Smooth muscle cell (in vitro differentiated cells): ENCODE data around the gene C3orf20. TPM values are rescaled to one million over a fixed set of nuclear protein-coding genes. Genes with fewer than 3 reads are reported as not detected.

Experiments
- DNase-seq: peaks from one replicate; lab custom pipeline; 2025; ENCODE audit not compliant: unreplicated experiment; lab: John Stamatoyannopoulos, UW
- H2AFZ ChIP-seq: fragments of 200-600 bp; sonication (generic); 2 replicates; pipeline ENCODE4 v1.6.0; 2016; ENCODE audit warnings: antibody characterized with exemption, low read depth, mild to moderate bottlenecking
- H3F3A ChIP-seq: fragments of 200-600 bp; sonication (generic); 2 replicates; pipeline ENCODE4 v1.6.0; 2017; ENCODE audit warnings: antibody characterized with exemption, low read depth
- H3K27ac ChIP-seq: fragments of 200-600 bp; sonication (generic); 2 replicates; pipeline ENCODE4 v1.5.1; 2016; ENCODE audit warnings: low read depth, mild to moderate bottlenecking
- H3K27me3 ChIP-seq: fragments of 200-600 bp; sonication (generic); 2 replicates; pipeline ENCODE4 v1.6.1; 2016; ENCODE audit warnings: low read depth, mild to moderate bottlenecking
- H3K36me3 ChIP-seq: fragments of 200-600 bp; sonication (generic); 2 replicates; pipeline ENCODE4 v1.5.1; 2016; ENCODE audit warnings: low read depth
- H3K4me1 ChIP-seq: fragments of 200-600 bp; sonication (generic); 2 replicates; pipeline ENCODE4 v1.5.1; 2016; ENCODE audit warnings: low read depth
- H3K4me2 ChIP-seq: fragments of 200-600 bp; sonication (generic); 2 replicates; pipeline ENCODE4 v1.6.0; 2016; ENCODE audit warnings: mild to moderate bottlenecking
- H3K4me3 ChIP-seq: fragments of 200-600 bp; sonication (generic); 2 replicates; pipeline ENCODE4 v1.5.1; 2016; ENCODE audit warnings: mild to moderate bottlenecking
- H3K79me2 ChIP-seq: fragments of 200-600 bp; sonication (generic); 2 replicates; pipeline ENCODE4 v1.6.0; 2016; ENCODE audit warnings: low read depth, mild to moderate bottlenecking
- H3K9ac ChIP-seq: fragments of 200-600 bp; sonication (generic); 2 replicates; pipeline ENCODE4 v1.6.0; 2016; ENCODE audit warnings: low read depth
- H3K9me3 ChIP-seq: fragments of 200-600 bp; sonication (generic); replicated peaks from 2 replicates; pipeline ENCODE4 v1.5.1; 2016; ENCODE audit warnings: low read depth
- H4K20me1 ChIP-seq: fragments of 200-600 bp; sonication (generic); 2 replicates; pipeline ENCODE4 v1.6.0; 2016; ENCODE audit warnings: low read depth
- WGBS: methylation state at CpG from one replicate; pipeline ENCODE4 v1.1.7; 2016; ENCODE audit warnings: low lambda C conversion rate; 5-methylcytosine and 5-hydroxymethylcytosine counted together
- polyA plus RNA-seq: library from polyadenylated mRNA; unstranded; fragments of >200 nt; fragmentation: Nextera tagmentation; extraction: Ambion mirVana; gene quantifications from 2 replicates; pipeline ENCODE4 v1.2.1, GENCODE V29; 2016
- total RNA-seq: library from RNA; depleted of rRNA; stranded (reverse); fragments of >200 nt; gene quantifications from 2 replicates; pipeline ENCODE4 v1.2.3, GENCODE V29; 2014
- TF ChIP-seq, protein P1 (sequence below): fragments of 200-600 bp; sonication (generic); IDR thresholded peaks from 2 replicates; pipeline ENCODE4 v1.5.1; 2017; ENCODE audit warnings: borderline replicate concordance, mild to moderate bottlenecking, antibody characterized with exemption; ENCODE audit not compliant: insufficient read depth, poor library complexity, severe bottlenecking

The C3orf20 gene
- total and polyA plus RNA-seq, 2 experiments from 2014 or later: not detected

DNA sequence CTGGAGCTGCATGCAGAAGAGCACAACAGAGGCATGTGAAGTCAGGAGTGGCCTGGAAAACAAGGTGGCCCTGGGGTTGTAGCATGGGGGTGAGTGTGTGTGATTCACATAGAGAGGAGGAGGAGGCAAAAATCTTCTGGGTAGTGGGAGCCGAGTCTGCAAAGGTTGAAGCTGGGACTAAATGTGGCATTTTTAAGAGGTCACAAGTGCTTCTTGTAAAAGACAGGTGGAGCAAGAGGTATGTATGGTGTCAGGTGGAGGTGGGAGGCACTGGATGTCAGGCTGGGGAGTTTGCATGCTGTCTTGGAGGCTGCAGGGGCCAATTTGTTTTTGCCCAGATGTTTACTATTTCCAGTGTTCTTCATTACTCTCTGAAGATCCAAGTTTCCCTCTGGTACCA lies 42.4 kb downstream of the C3orf20 start:
- H3K9ac ChIP-seq: no peak overlapping the region
- peaks cover 7% of the 10 kb centered on the region for H3K27me3 ChIP-seq
- no peak overlapping the region for H3K27ac ChIP-seq
- TF ChIP-seq, protein P1, sequence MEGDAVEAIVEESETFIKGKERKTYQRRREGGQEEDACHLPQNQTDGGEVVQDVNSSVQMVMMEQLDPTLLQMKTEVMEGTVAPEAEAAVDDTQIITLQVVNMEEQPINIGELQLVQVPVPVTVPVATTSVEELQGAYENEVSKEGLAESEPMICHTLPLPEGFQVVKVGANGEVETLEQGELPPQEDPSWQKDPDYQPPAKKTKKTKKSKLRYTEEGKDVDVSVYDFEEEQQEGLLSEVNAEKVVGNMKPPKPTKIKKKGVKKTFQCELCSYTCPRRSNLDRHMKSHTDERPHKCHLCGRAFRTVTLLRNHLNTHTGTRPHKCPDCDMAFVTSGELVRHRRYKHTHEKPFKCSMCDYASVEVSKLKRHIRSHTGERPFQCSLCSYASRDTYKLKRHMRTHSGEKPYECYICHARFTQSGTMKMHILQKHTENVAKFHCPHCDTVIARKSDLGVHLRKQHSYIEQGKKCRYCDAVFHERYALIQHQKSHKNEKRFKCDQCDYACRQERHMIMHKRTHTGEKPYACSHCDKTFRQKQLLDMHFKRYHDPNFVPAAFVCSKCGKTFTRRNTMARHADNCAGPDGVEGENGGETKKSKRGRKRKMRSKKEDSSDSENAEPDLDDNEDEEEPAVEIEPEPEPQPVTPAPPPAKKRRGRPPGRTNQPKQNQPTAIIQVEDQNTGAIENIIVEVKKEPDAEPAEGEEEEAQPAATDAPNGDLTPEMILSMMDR: no peak
- no peaks in the 10 kb centered on the region for H3K4me1 ChIP-seq
- H3K4me3 ChIP-seq: no peak overlapping the region
- H3F3A ChIP-seq: no peaks in the 10 kb centered on the region
- no peaks in the 10 kb centered on the region for H3K79me2 ChIP-seq
- H2AFZ ChIP-seq: no peak overlapping the region
- H3K4me2 ChIP-seq: no peak overlapping the region
- H4K20me1 ChIP-seq: no peaks in the 10 kb centered on the region
- no peak for DNase-seq
- no peaks in the 10 kb centered on the region for H3K36me3 ChIP-seq
- H3K9me3 ChIP-seq: no peaks in the 10 kb centered on the region
- WGBS: 60% methylated on average over 1 of the region's 1 CpG

GRCh38 chr3:14718539-14718938 lies 43.6 kb downstream of the C3orf20 start:
- Histone ChIP-seq H3K9me3 (no peaks in the 10 kb centered on the region), H2AFZ (no peak overlapping the region), H3K4me2 (no peak overlapping the region), H4K20me1 (no peaks in the 10 kb centered on the region), H3K36me3 (no peaks in the 10 kb centered on the region), H3K4me3 (no peak overlapping the region), H3K79me2 (no peaks in the 10 kb centered on the region), H3K27me3 (peaks cover 5% of the 10 kb centered on the region), H3K4me1 (no peaks in the 10 kb centered on the region), H3K9ac (no peak overlapping the region), H3F3A (no peaks in the 10 kb centered on the region), H3K27ac (no peak overlapping the region)
- DNase-seq: no peak
- 92% methylated on average over 2 of the region's 2 CpGs for WGBS
- TF ChIP-seq, protein P1: no peak

- H3F3A ChIP-seq: no peaks in the 10 kb centered on the region
- no peaks in the 10 kb centered on the region for H4K20me1 ChIP-seq
- no peaks in the 10 kb centered on the region for H3K9me3 ChIP-seq
- H3K79me2 ChIP-seq: no peaks in the 10 kb centered on the region
- peaks cover under 1% of the 10 kb centered on the region for H3K27me3 ChIP-seq
- 83% methylated on average over 2 of the region's 2 CpGs for WGBS
- no peak overlapping the region for H3K4me3 ChIP-seq
- H3K4me1 ChIP-seq: no peaks in the 10 kb centered on the region
- no peaks in the 10 kb centered on the region for H3K36me3 ChIP-seq
- H2AFZ ChIP-seq: no peak overlapping the region
- no peak overlapping the region for H3K4me2 ChIP-seq
- no peak for DNase-seq
- H3K9ac ChIP-seq: no peak overlapping the region
- no peak overlapping the region for H3K27ac ChIP-seq
- TF ChIP-seq, protein P1: no peak
Observed at GRCh38 chr3:14719006-14719405, 44.1 kb downstream of the C3orf20 start.

DNA sequence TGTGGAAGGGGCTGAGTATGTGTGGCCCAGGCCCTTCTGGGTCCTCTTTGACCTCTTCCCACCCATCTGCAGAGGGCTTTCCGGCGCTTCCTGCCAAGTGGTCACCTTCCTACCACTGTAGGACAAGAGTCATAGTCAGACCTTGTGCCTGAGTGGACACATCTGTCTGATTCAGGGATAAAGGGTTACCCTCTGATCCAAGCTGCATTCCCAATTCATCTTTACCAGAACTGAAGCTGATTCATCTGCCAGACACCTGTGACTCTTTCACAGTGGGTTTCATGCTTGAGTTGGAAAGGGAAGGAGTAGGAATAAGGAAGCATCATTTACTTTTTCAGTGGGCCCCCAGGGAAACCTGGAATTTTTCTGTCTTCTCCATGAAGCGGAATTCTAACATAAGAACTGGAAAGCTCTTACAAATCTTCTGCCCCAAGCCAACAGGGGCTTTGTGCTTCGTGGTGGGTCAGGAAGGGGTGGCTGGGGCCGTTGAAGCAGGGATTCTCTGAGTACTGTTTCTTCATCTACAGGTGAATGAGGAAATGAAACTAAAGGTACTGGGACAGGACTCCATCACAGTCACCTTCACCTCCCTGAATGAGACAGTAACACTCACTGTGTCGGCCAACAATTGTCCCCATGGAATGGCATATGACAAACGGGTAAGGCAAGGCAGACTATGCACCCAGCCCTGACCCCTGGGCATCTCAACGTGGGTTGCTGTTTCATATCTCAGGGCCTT lies 46.4 kb downstream of the C3orf20 start:
- peaks cover 7% of the 10 kb centered on the region for H3K4me1 ChIP-seq
- H3K4me2 ChIP-seq: no peak overlapping the region
- WGBS: 76% methylated on average over 8 of the region's 8 CpGs
- no peaks in the 10 kb centered on the region for H3K9me3 ChIP-seq
- H3K27me3 ChIP-seq: no peaks in the 10 kb centered on the region
- H3K9ac ChIP-seq: no peak overlapping the region
- no peak overlapping the region for H3K4me3 ChIP-seq
- H2AFZ ChIP-seq: no peak overlapping the region
- DNase-seq: no peak
- no peaks in the 10 kb centered on the region for H3F3A ChIP-seq
- no peaks in the 10 kb centered on the region for H3K79me2 ChIP-seq
- H4K20me1 ChIP-seq: no peaks in the 10 kb centered on the region
- H3K27ac ChIP-seq: no peak overlapping the region
- TF ChIP-seq, protein P1: no peak
- H3K36me3 ChIP-seq: no peaks in the 10 kb centered on the region
